Measurements from ENCODE around the gene RNF225. TPM values are rescaled to one million over a fixed set of nuclear protein-coding genes. Genes with fewer than 3 reads are reported as not detected.

RNF225 gene
- total and polyA plus RNA-seq, 2 of the 13 experiments (the other 11 are each of a cell fraction or from before 2014, with no cell fraction given) = not detected

GRCh38 chr19:58399903-58400302 is 4.4 kb downstream of the RNF225 start:
- Histone ChIP-seq H3K9me3 (ENCODE audit: low read length) (no peaks in the 10 kb centered on the region), H3K27me3 (ENCODE audit: control insufficient read depth in 1 of 2, insufficient read depth in 2 of 2, low read length in 2 of 2) (no peaks in the 10 kb centered on the region), H3K4me1 (ENCODE audit: insufficient read depth, low read length) (peaks cover 44% of the 10 kb centered on the region), H3K79me2 (ENCODE audit: insufficient read depth, low read length) (peaks cover 4% of the 10 kb centered on the region), H3K4me2 (ENCODE audit: low read depth, low read length) (peak overlapping the region; percentile 89), H3K36me3 (replicated peaks in 1 of 2; ENCODE audit: control insufficient read depth in 1 of 2, insufficient read depth in 2 of 2, low read length in 2 of 2) (peaks cover 1 to 4% of the 10 kb centered on the region in 2 experiments; a peak in 3 of 5 replicates), H3K4me3 (replicated peaks in 1 of 3; ENCODE audit: insufficient read depth in 1 of 3, low read depth in 2 of 3, low read length in 3 of 3) (peak overlapping the region in 2 of 3 experiments; percentile 44 to 76; a peak in 1 of 6 replicates), H3K27ac (ENCODE audit: extremely low read length, insufficient read depth, low read length) (peak overlapping the region; percentile 21), H4K20me1 (ENCODE audit: insufficient read depth, low read length) (peaks cover 4% of the 10 kb centered on the region; the same call in 1 of the 2 replicates), H3K9ac (ENCODE audit: insufficient read depth, low read depth, low read length) (peak overlapping the region; percentile 61; the same call in 1 of the 2 replicates), H2AFZ (ENCODE audit: low read length) (no peak overlapping the region)
- FAIRE-seq (no peak), ATAC-seq (no peak), DNase-seq (ENCODE audit: low spot score) (no peak)
- TF ChIP-seq MATR3 (CRISPR knock-in tag; IDR thresholded peaks at IDR 0.05) (no peak), ZHX1 (CRISPR knock-in tag; IDR thresholded peaks at IDR 0.05; ENCODE audit: low read depth) (no peak), ZNF670 (CRISPR knock-in tag; IDR thresholded peaks at IDR 0.05; ENCODE audit: borderline replicate concordance) (no peak), ZMYM4 (CRISPR knock-in tag; IDR thresholded peaks at IDR 0.05) (no peak)
- ChIA-PET CTCF (ENCODE audit: low intra/inter-chr PET ratio, low total read pairs) (no interaction called here), POLR2A (no interaction called here)
- intact Hi-C loops (cut with micrococcal nuclease; ENCODE audit: unreplicated experiment) (loop anchor here (2.0 kb wide), 1 partner anchor 13 kb away; the partner anchor contains the start of gene RPS5), in situ Hi-C loops (cut with HindIII; ENCODE audit: extremely low pct_ligation_motif_present, low pct_unique_long_range_greater_than_20kb) (no loop called here)
- BruUV-seq (replicated peaks) = no TSS peak
- WGBS (ENCODE audit: low lambda C conversion rate) = no CpG with 5 or more reads among the region's 3 CpGs

GRCh38 chr19:58400316-58400915 is 5.0 kb downstream of the RNF225 start:
- POLR2A ChIA-PET = no interaction called here
- H2AFZ ChIP-seq (ENCODE audit: low read length) = no peak overlapping the region
- H3K27ac ChIP-seq (ENCODE audit: extremely low read length, insufficient read depth, low read length) = peak overlapping the region; percentile 21
- H3K4me1 ChIP-seq (ENCODE audit: insufficient read depth, low read length) = peaks cover 44% of the 10 kb centered on the region
- no peaks in the 10 kb centered on the region for H3K36me3 ChIP-seq (replicated peaks in 1 of 2; ENCODE audit: control insufficient read depth in 1 of 2, insufficient read depth in 2 of 2, low read length in 2 of 2)
- H3K27me3 ChIP-seq (ENCODE audit: control insufficient read depth in 1 of 2, insufficient read depth in 2 of 2, low read length in 2 of 2) = no peaks in the 10 kb centered on the region
- H3K9ac ChIP-seq (ENCODE audit: insufficient read depth, low read depth, low read length) = peak overlapping the region; percentile 61
- peak overlapping the region; percentile 44 to 76 (median 60) for H3K4me3 ChIP-seq (replicated peaks in 1 of 3; ENCODE audit: insufficient read depth in 1 of 3, low read depth in 2 of 3, low read length in 3 of 3)
- intact Hi-C loops (cut with micrococcal nuclease; ENCODE audit: unreplicated experiment) = loop anchor here (2.0 kb wide), 1 partner anchor 14 kb away; the partner anchor contains the start of gene RPS5
- H3K4me2 ChIP-seq (ENCODE audit: low read depth, low read length) = peak overlapping the region; percentile 89
- CTCF ChIA-PET (ENCODE audit: low intra/inter-chr PET ratio, low total read pairs) = no interaction called here
- ATAC-seq (peak; percentile 3), FAIRE-seq (no peak), DNase-seq (ENCODE audit: low spot score) (no peak)
- no TSS peak for BruUV-seq (replicated peaks)
- WGBS (ENCODE audit: low lambda C conversion rate) = 22% methylated on average over 18 of the region's 18 CpGs
- no peaks in the 10 kb centered on the region for H3K9me3 ChIP-seq (ENCODE audit: low read length)
- H4K20me1 ChIP-seq (ENCODE audit: insufficient read depth, low read length) = no peaks in the 10 kb centered on the region
- in situ Hi-C loops (cut with HindIII; ENCODE audit: extremely low pct_ligation_motif_present, low pct_unique_long_range_greater_than_20kb) = no loop called here
- H3K79me2 ChIP-seq (ENCODE audit: insufficient read depth, low read length) = peaks cover 4% of the 10 kb centered on the region
- TF ChIP-seq SMAD1 (CRISPR knock-in tag; IDR thresholded peaks at IDR 0.05; ENCODE audit: borderline replicate concordance, low read depth) = no peak
- no peak for TF ChIP-seq ZNF282 (IDR thresholded peaks at IDR 0.05; ENCODE audit: partially characterized antibody)
- no peak for TF ChIP-seq ARHGAP35 (CRISPR knock-in tag; IDR thresholded peaks at IDR 0.05; ENCODE audit: borderline replicate concordance)
- no peak for TF ChIP-seq ZNF235 (CRISPR knock-in tag; IDR thresholded peaks at IDR 0.05; ENCODE audit: borderline replicate concordance)
- TF ChIP-seq ZMYM3 (CRISPR knock-in tag; IDR thresholded peaks at IDR 0.05) = no peak
- TF ChIP-seq ZNF687 (CRISPR knock-in tag; IDR thresholded peaks at IDR 0.05) = no peak
- TF ChIP-seq ZFY (CRISPR knock-in tag; IDR thresholded peaks at IDR 0.05) = peak; percentile 6; the same call in 1 of the 2 replicates
